Activated T-cell treated with anti-CD3 and anti-CD28 coated beads, Interleukin-2, amount 50 U/mL, for 48 hours (primary cell): ENCODE data around the gene PAM.

Experiments
- DNase-seq, 2 experiments: peaks; one replicate each; pipeline ENCODE4 v3.0.0-alpha.2; 2020

The PAM gene

DNA sequence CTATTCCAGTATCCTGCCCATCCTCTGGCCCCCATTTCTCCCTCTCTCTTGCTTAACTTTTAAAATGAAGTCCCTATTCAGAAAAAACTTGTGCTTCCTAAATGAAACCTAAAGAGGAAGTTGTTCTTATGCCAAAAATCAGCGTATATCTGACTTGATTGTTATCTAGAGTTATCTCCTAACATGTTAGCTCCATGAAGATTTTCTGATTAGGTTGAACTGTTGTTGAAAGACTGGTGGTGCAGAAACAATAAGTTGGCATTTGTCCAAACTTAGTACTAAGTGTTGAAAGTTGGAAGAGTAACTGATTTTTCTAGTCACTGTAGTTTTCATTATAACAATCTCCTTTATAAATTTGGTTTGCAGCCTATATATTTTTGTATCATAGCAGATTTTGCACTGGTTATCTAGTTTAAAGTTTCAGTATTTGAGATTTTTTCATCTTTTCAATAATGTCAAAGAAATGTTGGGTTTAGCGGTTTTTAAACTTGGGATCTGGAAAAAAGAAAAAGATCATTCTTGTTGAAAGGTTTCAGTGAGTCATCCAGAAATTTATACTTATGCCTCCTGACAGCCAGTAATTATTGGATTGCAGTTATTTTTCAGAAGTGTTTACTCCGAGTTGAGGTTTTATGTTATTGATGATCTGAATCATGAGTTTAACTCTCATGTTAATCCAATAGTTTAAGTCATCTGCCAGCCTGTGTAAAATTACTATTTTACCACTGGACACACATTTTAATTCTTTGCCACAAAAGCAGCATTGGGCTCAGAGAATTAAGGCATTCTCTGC is 60.6 kb downstream of the PAM start:
- no peak for DNase-seq

DNA sequence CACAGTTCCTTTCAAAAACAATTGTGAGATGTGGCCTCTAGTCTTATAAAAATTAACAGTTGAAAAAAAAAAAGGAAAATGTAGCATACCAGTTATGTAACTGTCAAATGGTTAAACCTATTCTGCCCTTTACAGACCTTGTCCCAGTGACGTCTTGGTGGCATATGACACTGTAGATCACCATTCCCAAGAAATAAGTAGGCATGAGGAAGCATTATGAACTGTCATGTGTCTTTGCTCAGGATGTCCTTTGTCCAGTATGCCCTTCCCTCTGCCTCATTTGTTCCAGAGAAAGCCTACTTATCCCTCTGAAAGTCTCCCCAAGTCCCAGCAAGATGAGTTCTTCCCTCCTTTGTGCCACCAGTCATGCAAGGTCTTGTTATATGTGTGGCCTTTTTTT is 63.2 kb downstream of the PAM start:
- no peak for DNase-seq

DNA sequence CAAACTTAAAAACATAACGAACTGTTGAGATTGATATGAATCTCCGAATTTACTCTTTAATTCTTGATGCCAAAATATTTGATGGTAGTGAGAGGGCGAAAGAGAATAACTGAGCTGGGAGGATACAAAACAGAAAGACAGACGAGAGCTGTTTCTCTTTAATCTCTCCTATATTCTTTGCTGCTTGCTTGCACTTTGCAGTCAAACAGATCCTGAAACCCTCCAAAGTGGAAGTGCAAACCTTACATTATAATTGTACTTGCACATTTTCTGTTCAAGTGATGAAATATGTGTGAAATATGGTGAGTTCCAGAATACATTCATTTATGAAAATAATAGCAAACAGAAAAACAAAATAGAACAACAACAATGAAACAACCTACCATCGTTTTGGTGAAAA is 63.8 kb downstream of the PAM start:
- DNase-seq = no peak

DNA sequence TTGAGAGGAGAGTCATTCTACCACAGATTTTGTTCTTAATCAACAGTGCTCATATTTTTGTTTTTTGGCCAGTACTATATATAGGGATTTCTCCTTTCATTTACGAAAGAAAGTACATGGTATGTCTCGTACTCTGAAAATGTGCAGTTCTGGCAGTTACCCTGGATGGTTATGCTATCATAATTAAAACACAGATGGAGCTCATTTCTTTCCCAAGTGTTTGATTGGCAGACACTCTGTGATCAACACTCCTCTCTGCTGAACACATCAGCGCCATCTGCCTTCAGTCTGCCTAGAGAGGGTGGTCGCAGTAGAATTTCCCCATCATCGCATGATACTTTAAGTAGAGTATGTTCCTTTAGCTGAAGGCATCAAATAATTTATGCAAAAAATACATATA is 64.5 kb downstream of the PAM start:
- no peak for DNase-seq

DNA sequence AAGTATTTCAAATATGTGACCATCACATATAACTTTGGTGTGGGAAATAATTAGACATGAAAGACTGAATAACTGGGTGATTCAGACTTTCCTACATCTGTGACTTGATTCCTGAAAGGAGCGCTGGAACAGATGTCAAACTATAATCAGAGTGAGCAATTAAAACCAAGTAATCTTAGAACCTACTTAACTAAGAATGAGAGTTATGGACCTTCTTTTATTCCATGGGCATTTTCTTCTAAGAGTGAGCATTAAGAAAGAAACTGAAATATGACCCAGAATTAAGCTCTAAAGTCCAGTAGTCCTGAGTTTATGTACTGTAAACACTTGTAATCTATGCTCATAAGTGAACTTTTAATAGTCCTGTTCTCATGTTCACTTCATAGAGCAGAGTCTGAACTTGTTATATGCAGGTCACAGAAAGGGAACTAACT is 68.4 kb downstream of the PAM start:
- no peak for DNase-seq

DNA sequence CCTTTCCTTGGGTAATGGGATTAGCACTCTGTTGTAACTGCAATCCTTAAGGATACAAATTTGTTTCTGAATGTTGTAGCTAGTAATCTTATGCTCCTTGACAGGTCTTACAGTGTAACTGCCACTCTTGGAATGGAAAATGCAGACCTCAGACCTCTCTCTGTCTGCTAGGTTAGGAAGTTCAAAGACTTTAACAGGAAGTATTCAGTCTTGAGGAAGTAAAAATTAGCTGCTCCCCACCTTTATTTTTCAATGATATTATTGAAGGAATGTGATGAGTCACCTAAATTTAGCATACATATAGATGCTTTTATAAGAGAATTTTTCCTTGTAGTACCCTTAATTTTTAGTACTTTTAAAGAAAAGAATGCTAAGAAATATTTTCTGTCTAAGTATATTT is 71.5 kb downstream of the PAM start:
- DNase-seq = no peak

DNA sequence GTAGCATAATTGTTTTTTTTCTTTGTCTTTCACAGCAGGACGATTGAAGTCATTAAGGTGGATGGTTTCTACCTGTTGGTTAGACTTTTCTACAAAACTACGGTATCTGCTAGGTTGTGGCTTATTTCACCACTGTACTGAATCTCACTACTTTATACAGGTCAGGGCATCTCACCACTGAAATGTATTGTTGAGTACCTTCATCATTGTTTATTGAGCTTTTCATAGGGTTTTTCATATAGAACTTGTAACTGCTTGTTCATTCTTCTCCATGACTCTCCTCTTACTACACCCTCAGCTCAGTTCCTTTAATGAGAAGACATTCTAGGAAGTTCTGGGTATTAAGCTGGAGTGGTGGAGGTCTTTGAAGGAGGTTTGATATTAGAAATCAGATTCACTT is 75.1 kb downstream of the PAM start:
- no peak for DNase-seq

DNA sequence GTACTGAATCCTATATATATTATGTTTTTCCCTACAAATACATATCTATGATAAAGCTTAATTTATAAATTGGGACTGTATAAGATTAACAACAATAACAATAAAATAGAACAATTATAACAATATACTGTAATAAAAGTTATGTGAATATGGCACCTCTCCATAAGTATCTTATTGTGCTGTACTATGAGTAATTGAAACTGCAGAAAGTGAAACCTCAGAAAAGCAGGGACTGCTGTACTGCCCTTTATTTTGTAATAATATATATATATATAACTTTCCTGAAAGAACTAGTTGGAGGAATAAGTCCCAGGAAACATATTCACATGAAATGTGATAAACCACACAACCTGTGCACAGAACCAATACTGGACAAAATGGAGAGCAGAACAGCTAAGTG is 77.3 kb downstream of the PAM start:
- DNase-seq = no peak

DNA sequence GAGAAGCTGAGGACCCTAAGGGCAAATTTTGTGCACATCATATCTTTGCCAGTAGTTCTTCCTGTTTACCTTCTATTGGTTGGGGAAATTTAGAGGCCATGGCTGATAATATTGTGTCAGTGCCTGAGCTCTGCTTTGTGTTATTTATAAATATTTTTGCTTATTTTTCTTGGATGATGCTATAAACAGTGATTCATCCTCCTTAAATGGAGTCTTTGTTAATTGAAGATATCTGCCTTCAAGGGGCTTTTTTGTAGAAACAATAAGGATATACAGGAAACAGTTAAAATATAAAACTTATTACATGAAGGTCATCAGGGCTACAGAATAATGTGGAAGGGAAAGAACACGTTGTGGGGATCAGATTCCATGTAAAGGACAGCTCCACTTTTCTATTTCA is 78.0 kb downstream of the PAM start:
- DNase-seq = no peak

DNA sequence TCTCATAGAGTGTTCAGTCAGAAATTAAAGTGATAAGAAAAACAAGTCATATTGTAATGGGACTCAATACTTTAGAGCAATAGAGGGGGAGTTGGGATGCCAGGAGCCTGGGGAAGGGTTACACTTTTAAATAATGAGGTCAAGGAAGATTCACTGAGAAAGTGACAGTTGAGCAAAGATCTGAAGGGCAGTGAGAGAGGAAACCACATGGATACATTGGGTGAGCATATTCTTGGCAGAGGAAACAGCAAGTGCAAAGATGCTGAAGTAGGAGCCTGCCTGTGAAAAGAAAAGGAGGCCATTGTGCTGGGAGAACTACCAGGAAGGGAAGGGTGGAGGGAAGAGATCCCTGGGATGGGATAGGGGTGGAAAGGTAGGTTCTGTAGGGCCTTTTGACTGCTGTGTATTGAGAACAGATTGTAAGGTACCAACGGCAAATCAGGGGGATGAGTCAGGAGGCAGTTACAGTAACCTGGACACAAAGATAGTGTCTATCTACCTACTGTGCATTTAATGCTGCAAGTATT is 79.4 kb downstream of the PAM start:
- no peak for DNase-seq

DNA sequence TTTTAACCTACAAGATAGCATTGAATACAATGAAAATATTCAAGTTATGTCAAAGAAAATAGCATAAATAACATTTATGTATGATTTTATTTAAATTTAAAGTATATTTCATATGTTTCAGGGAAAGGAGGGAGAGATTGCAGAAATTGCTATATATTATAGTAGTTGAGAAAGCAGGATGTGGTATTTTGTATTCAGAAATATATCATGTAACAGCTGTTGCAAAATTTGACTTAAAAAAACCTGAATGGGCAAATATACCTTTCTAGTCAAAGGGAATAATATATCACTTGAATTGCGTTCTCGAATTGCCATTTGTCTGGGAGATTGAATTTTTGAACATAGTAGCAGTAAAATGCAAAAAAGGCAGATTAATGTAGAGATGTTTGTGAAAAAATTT is 80.6 kb downstream of the PAM start:
- DNase-seq = no peak

DNA sequence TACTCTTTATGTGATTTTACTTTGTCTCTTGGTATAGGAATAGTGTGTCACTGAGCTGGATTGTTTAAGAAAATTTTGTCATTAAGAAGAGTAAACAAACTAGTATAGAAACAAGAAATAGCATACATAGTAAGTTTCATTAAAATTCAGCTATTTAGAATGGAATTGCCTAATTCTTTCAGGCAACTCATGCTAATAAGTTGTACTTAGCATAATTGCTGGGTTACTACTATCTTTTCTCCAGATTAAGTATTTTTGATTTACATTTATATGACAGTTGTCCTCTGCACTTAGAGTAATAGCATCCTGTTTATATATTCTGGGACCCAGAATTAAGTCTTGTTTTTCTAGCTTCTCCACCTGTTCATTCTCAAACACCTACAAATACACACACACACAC is 85.9 kb downstream of the PAM start:
- no peak for DNase-seq

DNA sequence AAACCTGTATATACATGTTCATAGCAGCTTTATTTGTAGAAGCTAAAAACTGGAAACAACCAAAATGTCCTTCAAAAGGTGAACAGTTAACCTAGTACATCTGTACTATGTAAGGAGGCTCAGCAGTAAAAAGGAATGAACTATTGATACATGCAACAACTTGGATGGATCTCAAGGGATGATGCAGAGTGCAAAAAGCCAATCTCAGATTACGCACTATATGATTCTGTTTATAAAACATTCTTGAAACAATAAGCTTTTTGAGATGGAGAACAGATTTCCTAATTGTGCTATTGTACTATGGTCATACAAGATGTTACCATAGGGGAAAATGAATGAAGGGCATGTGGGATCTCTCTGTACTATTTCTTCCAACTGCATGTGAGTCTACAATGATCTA is 88.9 kb downstream of the PAM start:
- DNase-seq = no peak

DNA sequence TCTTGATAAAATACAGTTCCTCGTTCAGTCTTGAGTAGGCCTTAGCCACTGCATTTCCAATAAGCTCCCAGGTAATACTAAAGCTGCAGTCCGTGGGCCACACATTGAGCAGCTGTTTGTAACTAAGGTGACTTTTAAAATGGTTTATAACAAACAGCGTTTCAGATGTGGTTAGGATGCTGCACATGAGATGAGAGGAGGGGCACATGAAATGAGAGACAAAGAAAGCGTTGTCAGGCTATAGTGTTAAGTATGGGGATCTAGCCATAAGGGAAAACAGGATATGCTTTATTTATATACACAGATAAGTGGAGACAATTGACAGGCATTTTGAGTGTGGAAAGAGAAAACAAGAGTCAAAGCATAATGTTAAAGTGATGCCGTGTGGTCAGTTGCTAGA is 89.9 kb downstream of the PAM start:
- DNase-seq = no peak

DNA sequence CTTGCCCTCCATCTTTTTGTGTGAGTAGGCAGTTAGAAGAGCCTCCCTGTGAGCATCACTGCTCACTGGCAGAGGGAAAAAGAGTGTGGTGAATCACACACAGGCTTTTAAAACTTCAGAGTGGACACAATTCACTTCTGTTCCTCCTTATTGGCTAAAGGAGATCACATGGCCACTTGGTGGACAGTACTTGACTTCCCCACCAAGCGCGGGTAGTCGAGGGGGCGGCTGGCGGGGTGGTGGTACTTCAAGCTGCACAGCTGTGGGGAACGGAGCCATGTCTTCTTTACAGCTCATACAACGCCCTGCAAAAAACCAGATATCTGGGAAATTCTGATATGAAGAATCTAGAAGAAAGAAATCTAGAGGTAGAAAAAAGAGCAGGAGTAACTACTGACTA is 95.4 kb downstream of the PAM start:
- DNase-seq = no peak

DNA sequence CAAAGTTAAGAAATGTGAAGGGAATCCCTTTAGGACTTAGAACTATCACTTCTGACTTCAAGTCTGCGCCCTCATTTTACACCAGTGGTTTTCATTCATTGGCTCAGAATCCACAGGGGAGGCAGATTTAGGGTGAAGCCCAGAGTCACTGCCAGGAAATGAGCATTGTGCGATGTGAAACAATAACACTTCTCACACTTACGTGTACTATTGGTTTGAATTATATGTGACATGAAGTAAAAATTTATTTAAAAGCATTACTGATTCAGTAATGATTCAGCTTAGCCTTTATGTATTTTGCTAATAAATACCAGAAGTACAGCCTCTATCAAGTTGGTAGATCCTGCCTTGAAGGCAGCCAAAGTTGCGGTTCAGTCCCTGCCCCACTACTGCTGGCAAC is 98.6 kb downstream of the PAM start:
- DNase-seq = peak in 1 of 2 experiments; percentile 25

DNA sequence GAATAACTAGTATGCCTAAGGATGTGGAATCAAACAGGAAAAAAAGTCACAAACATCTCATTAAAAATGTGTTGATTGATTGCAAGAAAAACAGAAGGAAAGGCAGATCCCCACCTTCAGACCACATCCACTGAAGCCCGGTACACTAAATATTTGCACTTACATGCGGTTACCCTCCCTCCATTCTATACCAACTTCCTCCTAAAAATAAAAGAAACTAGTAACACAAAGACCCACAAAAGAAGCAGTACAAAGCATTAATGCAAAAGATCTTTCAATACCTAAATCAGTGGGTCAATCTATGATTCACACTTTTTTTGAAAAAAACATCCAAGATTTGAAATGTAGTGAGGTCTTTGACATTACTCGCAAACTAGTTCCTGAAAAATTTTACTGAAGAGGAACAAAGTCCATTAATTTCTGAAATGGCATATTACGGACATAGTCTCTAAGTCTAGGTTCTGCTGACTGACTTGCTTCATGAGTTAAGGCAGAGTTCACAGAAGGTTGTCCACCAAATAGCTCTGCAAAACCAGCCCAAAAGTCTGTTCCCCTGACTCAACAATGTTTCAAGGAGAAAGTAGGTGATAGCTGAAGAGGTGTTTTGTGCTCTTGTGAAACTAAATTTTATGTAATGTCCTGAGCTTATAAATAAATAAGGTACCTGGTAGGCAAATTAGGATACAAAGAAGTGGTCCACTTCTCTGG is 100.7 kb downstream of the PAM start:
- DNase-seq = no peak

DNA sequence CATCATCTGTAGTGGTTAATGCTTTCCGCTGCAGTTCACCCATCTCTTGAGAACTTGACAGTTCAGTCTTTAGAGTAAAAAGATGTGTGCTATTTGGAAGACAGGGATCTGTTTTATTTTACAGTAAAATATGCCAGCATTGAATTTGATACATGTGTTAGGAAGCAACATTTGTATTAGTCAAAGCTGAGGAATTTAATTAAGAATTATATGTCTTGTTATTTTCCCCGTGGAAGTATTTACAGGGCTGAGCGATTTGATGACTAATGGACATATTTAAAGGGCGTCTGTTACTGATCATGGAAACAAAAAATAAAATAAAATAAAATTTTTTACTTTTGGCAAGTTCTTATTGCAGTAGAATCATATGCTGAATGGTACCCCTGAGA is 101.3 kb downstream of the PAM start:
- DNase-seq = no peak

DNA sequence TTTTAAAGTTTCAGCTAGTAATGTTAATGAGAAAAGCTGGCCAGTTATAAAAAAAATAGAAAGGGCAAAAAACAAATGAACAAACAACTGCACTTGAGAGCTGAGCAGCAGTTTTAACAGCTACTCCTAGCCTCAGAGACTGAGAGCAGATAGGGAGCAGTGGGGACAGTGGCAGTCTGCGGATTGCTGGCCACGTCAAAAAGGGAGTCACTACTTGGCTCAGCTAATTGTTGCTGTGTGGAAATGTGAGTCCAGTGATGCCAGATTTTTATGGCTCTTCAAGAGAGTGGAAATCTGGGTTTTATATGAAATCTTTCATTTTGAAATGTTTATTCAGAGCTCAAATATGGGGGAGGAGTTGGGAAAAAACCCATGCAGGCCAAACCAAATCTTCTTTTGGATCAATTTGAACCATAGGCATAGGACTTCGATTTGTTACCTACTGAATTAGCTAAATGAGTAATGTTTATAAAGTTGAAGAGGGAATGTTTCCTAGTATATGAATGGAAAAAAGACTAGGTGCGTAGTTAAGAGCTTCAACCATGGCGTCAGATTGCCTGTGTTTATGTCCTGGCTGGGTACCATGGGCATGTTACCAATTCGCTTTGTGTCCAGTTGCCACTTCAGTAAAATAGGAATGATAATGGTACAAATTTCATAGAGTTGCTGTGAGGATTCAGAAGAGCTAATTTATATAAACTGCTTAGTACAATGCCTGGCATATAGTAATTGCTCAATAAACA is 102.1 kb downstream of the PAM start:
- DNase-seq = no peak

DNA sequence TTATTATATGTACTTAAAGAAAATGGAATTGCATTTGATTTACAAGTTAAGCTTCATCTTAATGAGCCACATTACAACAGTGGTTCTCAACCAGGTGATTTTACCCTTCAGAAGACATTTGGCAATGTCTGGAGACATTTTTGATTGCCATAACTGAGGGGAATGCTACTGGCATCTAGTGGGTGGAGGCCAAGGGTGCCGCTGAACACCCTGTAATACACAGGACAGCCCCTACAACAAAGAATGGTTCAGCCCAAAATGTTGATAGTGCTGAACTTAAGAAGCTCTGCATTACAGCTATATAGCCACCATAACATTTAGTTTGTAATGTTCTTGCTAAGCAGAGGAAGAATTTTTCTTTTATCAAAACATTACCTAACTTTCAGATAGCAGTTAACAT is 103.1 kb downstream of the PAM start:
- no peak for DNase-seq

DNA sequence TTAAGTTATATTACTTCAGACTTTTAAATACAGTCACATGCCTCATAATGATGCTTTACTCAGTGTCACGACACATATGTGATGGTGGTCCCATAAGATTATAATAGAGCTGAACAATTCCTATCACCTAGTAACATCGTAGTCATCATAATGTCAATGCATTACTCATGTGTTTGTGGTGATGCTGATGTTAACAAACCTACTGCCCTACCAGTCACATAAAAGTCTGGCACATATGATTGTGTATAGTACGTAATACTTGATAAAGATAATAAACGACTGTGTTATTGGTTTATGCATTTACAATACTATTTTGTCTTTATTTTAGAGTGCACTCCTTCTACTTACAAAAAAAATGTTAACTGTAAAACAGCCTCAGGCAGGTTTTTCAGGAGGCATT is 103.7 kb downstream of the PAM start:
- no peak for DNase-seq

DNA sequence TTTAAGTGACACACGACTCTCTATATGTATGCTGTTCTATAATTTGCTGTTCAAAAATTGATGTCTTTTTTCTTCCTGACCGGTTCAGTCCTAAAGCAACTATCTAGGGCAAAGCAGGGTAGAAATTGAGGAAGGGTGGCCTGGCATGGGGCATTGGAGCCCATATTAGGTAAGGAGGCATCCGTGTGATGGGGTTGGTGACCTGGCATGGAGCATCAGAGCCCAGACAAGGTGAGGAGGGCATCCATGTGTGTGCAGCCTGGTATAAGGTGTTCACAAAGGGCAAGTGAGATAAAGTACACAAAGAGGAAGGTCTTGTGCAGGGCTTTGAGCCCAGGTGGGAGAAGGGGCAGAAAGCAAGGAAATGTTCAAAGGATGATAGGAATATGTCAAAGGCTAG is 104.9 kb downstream of the PAM start:
- no peak for DNase-seq

DNA sequence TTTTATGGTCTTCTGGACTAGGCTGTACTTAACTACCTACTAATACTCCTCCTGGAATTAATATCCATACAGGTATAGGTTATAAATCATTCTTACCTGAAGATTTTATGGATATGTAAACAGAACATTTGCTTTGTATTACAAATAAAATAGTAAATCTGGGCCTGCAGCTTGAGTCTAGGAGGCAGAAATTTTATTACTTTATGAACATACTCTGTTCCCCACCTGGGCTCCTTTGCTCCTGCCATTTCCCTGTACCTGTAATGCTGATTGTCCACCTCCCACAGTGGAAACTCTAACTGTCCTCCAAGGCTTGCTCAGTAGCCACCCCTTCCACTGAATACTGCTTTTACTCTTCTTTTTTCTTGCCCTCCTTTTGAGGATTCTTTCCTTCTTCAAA is 108.0 kb downstream of the PAM start:
- DNase-seq = no peak
